ENCODE data around the gene EPHA7. TPM values are rescaled to one million over a fixed set of nuclear protein-coding genes. Genes with fewer than 3 reads are reported as not detected.

The EPHA7 gene
- total RNA-seq, 1 experiment from 2014 or later: not detected

- TF ChIP-seq FOSL1 (IDR thresholded peaks at IDR 0.05; ENCODE audit: low read depth) (no peak), RAD21 (IDR thresholded peaks at IDR 0.05; ENCODE audit: low read depth) (no peak), SP1 (IDR thresholded peaks at IDR 0.05; ENCODE audit: low read depth) (no peak), ELF1 (IDR thresholded peaks at IDR 0.05; ENCODE audit: borderline replicate concordance, low read depth) (no peak), POLR2AphosphoS5 (IDR thresholded peaks at IDR 0.05; ENCODE audit: low read depth, low read length) (no peak)
- H2AFZ ChIP-seq (ENCODE audit: low read depth, low read length, poor library complexity, severe bottlenecking): no peak overlapping the region
- ChIA-PET RAD21 (ENCODE audit: low non-redundant PET in 1 of 2, low total read pairs in 2 of 2, uncharacterized antibody in 2 of 2, unreplicated experiment in 2 of 2) (no interaction called here), CTCF (no interaction called here), POLR2A (no interaction called here)
- intact Hi-C loops (cut with micrococcal nuclease): no loop called here
- ATAC-seq (no peak), DNase-seq (ENCODE audit: low read depth, low spot score) (no peak)
- no peak overlapping the region for H3K4me3 ChIP-seq (replicated peaks in 1 of 2; ENCODE audit: low read depth in 1 of 2, low read length in 2 of 2)
- no peaks in the 10 kb centered on the region for H3K9me2 ChIP-seq (ENCODE audit: insufficient read depth)
- H3K9me3 ChIP-seq (ENCODE audit: control insufficient read depth in 1 of 2, insufficient read depth in 1 of 2, low read depth in 1 of 2, low read length in 2 of 2): peaks cover 3 to 11% of the 10 kb centered on the region in 2 experiments; a peak in 2 of 4 replicates
- H4K20me1 ChIP-seq (ENCODE audit: insufficient read depth): no peaks in the 10 kb centered on the region
- no TSS peak for BruUV-seq (replicated peaks)
- no peak overlapping the region for H3K9ac ChIP-seq (ENCODE audit: low read length)
- H3K4me1 ChIP-seq (ENCODE audit: control insufficient read depth in 1 of 2, insufficient read depth in 2 of 2, low read length in 2 of 2): no peaks in the 10 kb centered on the region
- H3K27ac ChIP-seq (ENCODE audit: low read depth, low read length): no peak overlapping the region
- no peaks in the 10 kb centered on the region for H3K27me3 ChIP-seq (ENCODE audit: insufficient read depth, low read length)
- no peak overlapping the region for H3K4me2 ChIP-seq (ENCODE audit: low read length)
- no peaks in the 10 kb centered on the region for H3K36me3 ChIP-seq (ENCODE audit: control insufficient read depth in 1 of 2, insufficient read depth in 2 of 2, low read length in 2 of 2)
- no peaks in the 10 kb centered on the region for H3K79me2 ChIP-seq (ENCODE audit: insufficient read depth, low read length)
These were observed 52.9 kb downstream of the EPHA7 start for GRCh38 chr6:93366506-93366905.

GRCh38 chr6:93365445-93365844, 53.9 kb downstream of the EPHA7 start:
- no peaks in the 10 kb centered on the region for H3K27me3 ChIP-seq (ENCODE audit: insufficient read depth, low read length)
- H3K9me3 ChIP-seq (ENCODE audit: control insufficient read depth in 1 of 2, insufficient read depth in 1 of 2, low read depth in 1 of 2, low read length in 2 of 2): peaks cover 3 to 10% of the 10 kb centered on the region in 2 experiments; a peak in 2 of 4 replicates
- RAD21 ChIA-PET (ENCODE audit: low non-redundant PET in 1 of 2, low total read pairs in 2 of 2, uncharacterized antibody in 2 of 2, unreplicated experiment in 2 of 2): no interaction called here
- no peak for ATAC-seq
- H3K27ac ChIP-seq (ENCODE audit: low read depth, low read length): no peak overlapping the region
- no peaks in the 10 kb centered on the region for H4K20me1 ChIP-seq (ENCODE audit: insufficient read depth)
- H3K4me1 ChIP-seq (ENCODE audit: control insufficient read depth in 1 of 2, insufficient read depth in 2 of 2, low read length in 2 of 2): no peaks in the 10 kb centered on the region
- no TSS peak for BruUV-seq (replicated peaks)
- H2AFZ ChIP-seq (ENCODE audit: low read depth, low read length, poor library complexity, severe bottlenecking): no peak overlapping the region
- H3K79me2 ChIP-seq (ENCODE audit: insufficient read depth, low read length): no peaks in the 10 kb centered on the region
- CTCF ChIA-PET: no interaction called here
- no peak for TF ChIP-seq EZH2 (IDR thresholded peaks at IDR 0.05)
- no peak for TF ChIP-seq TCF7L2 (IDR thresholded peaks at IDR 0.05; ENCODE audit: borderline replicate concordance, extremely low read depth, insufficient read depth, insufficient read length)
- TF ChIP-seq FOSL1 (IDR thresholded peaks at IDR 0.05; ENCODE audit: low read depth): no peak
- no peak for TF ChIP-seq RAD21 (IDR thresholded peaks at IDR 0.05; ENCODE audit: low read depth)
- TF ChIP-seq EZH2phosphoT487 (IDR thresholded peaks at IDR 0.05; ENCODE audit: borderline replicate concordance): no peak
- TF ChIP-seq EGR1 (IDR thresholded peaks at IDR 0.05; ENCODE audit: low read depth): no peak
- TF ChIP-seq, protein P1, sequence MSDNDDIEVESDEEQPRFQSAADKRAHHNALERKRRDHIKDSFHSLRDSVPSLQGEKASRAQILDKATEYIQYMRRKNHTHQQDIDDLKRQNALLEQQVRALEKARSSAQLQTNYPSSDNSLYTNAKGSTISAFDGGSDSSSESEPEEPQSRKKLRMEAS (IDR thresholded peaks at IDR 0.05): no peak
- TF ChIP-seq POLR2A (IDR thresholded peaks at IDR 0.05; ENCODE audit: borderline replicate concordance, extremely low read depth, insufficient read depth, insufficient read length): no peak
- TF ChIP-seq ZNF274 (IDR thresholded peaks at IDR 0.05; ENCODE audit: low read depth, low read length): no peak
- no peak for TF ChIP-seq ELF1 (IDR thresholded peaks at IDR 0.05; ENCODE audit: borderline replicate concordance, low read depth)
- no peak for TF ChIP-seq CEBPB (IDR thresholded peaks at IDR 0.05; ENCODE audit: low read depth)
- TF ChIP-seq YY1 (IDR thresholded peaks at IDR 0.05; ENCODE audit: extremely low read depth, insufficient replicate concordance, low read depth, low read length): no peak
- no peak for TF ChIP-seq SRF (IDR thresholded peaks at IDR 0.05; ENCODE audit: low read depth)
- no peak for TF ChIP-seq POLR2AphosphoS5 (IDR thresholded peaks at IDR 0.05; ENCODE audit: low read depth, low read length)
- no peak for TF ChIP-seq SIN3A (IDR thresholded peaks at IDR 0.05; ENCODE audit: low read depth)
- no peak for TF ChIP-seq CBX3 (IDR thresholded peaks at IDR 0.05; ENCODE audit: low read depth)
- no peaks in the 10 kb centered on the region for H3K9me2 ChIP-seq (ENCODE audit: insufficient read depth)
- H3K36me3 ChIP-seq (ENCODE audit: control insufficient read depth in 1 of 2, insufficient read depth in 2 of 2, low read length in 2 of 2): no peaks in the 10 kb centered on the region
- H3K9ac ChIP-seq (ENCODE audit: low read length): no peak overlapping the region
- no peak for DNase-seq (ENCODE audit: low read depth, low spot score)
- no peak overlapping the region for H3K4me2 ChIP-seq (ENCODE audit: low read length)
- H3K4me3 ChIP-seq (replicated peaks in 1 of 2; ENCODE audit: low read depth in 1 of 2, low read length in 2 of 2): no peak overlapping the region
- intact Hi-C loops (cut with micrococcal nuclease): no loop called here
- POLR2A ChIA-PET: no interaction called here
